H1 (cell line): ENCODE measurements around the gene NOG.

Source experiments
- EZH2 ChIP-seq: fragments of 200-600 bp; sonication (generic); IDR thresholded peaks from 2 replicates; pipeline ENCODE4 v1.7.1; 2012; ENCODE audit warnings: low read depth, mild to moderate bottlenecking, moderate library complexity, low read length, inconsistent platforms; ENCODE audit not compliant: severe bottlenecking
- JUND ChIP-seq: IDR thresholded peaks from 2 replicates; pipeline ENCODE4 v1.6.1; 2011; ENCODE audit warnings: mild to moderate bottlenecking, improper control_type of control experiment, low read length
- POLR2A ChIP-seq, 2 experiments: IDR thresholded peaks; 1 replicate in 1 of 2; 2 replicates in 1 of 2; pipeline ENCODE4 v1.6.1; 2011; ENCODE audit warnings: low read depth in 2 of 2, low read length in 2 of 2, mild to moderate bottlenecking in 2 of 2; ENCODE audit errors: control extremely low read depth in 1 of 2
- SRF ChIP-seq: IDR thresholded peaks from 2 replicates; pipeline ENCODE4 v1.6.1; 2011; ENCODE audit warnings: mild to moderate bottlenecking, low read depth, low read length, moderate library complexity
- TAF1 ChIP-seq: IDR thresholded peaks from 2 replicates; pipeline ENCODE4 v1.6.1; 2011; ENCODE audit warnings: mild to moderate bottlenecking, low read depth, low read length
- TEAD4 ChIP-seq: IDR thresholded peaks from 2 replicates; pipeline ENCODE4 v1.6.1; 2012; ENCODE audit warnings: low read depth, low read length, inconsistent platforms, mixed read lengths
- TF ChIP-seq, protein P1 (sequence below): IDR thresholded peaks from 2 replicates; pipeline ENCODE4 v1.6.1; 2011; ENCODE audit warnings: low read length, improper control_type of control experiment

DNA sequence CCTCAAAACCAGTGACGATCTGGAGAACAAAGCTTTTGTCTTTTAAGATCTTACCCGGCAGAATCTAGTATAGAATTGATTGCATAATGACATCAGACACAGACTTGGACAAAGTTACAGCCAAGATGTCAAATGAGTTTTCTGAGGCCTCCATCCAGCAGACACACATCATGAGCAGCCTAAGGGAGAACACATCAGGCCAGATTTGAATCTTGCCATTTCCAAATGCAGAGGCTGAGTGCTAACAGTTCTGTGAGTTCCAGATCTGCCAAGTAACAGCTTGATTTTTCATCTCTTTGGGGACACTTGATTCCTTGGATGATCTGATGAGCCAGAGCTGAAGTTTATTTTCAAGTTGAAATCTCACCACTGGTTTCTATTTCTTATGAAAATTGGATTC is 21.0 kb downstream of the NOG start:
- TF ChIP-seq, protein P1, sequence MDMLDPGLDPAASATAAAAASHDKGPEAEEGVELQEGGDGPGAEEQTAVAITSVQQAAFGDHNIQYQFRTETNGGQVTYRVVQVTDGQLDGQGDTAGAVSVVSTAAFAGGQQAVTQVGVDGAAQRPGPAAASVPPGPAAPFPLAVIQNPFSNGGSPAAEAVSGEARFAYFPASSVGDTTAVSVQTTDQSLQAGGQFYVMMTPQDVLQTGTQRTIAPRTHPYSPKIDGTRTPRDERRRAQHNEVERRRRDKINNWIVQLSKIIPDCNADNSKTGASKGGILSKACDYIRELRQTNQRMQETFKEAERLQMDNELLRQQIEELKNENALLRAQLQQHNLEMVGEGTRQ: no peak
- TF ChIP-seq SRF: no peak
- no peak for TF ChIP-seq POLR2A (IDR thresholded peaks at IDR 0.05; ENCODE audit: control extremely low read depth in 1 of 2, low read depth in 2 of 2, low read length in 2 of 2)
- no peak for TF ChIP-seq TEAD4
- no peak for TF ChIP-seq TAF1
- TF ChIP-seq EZH2: no peak
- no peak for TF ChIP-seq JUND
